HG02571 (cell line): ENCODE results near the gene ALKBH2.

Source experiments
- ATAC-seq: cut with Tn5 transposase; IDR thresholded peaks from one replicate; pipeline ENCODE4 v1.9.1; 2021; ENCODE audit warnings: mild to moderate bottlenecking, moderate library complexity; ENCODE audit not compliant: unreplicated experiment

The ALKBH2 gene

GRCh38 chr12:109114644-109115043 lies 21.4 kb upstream of the ALKBH2 start:
- ATAC-seq, result no peak

DNA sequence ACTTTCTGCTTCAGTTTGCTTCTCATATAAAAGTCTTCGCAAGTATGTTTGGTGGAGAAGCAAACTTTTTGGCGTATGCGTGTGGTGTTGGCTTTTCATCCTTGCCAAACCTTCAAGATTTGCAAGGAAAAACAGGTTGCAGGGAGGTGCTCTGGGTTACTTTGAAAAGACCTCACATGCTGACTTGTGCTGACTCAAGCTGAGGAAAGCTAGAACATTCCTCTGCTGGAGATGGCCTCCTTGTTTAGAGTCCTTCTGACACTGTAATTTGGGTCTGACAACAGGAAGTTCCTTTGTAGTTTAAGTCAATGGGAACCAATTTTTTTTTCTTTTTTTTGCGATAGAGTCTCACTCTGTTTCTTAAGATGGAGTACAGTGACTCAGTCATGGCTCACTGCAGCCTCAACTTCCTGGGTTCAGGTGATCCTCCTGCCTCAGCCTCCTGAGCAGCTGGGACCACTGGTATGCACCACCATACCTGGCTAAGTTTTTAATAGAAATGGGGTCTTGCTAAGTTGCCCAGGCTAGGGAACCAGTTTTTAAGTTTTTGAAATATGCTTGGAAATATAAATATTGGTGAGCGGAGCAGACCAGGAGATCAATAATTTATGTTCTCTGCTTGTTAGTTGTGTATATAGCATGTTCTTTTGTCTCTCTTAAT lies 20.5 kb upstream of the ALKBH2 start:
- no peak for ATAC-seq

DNA sequence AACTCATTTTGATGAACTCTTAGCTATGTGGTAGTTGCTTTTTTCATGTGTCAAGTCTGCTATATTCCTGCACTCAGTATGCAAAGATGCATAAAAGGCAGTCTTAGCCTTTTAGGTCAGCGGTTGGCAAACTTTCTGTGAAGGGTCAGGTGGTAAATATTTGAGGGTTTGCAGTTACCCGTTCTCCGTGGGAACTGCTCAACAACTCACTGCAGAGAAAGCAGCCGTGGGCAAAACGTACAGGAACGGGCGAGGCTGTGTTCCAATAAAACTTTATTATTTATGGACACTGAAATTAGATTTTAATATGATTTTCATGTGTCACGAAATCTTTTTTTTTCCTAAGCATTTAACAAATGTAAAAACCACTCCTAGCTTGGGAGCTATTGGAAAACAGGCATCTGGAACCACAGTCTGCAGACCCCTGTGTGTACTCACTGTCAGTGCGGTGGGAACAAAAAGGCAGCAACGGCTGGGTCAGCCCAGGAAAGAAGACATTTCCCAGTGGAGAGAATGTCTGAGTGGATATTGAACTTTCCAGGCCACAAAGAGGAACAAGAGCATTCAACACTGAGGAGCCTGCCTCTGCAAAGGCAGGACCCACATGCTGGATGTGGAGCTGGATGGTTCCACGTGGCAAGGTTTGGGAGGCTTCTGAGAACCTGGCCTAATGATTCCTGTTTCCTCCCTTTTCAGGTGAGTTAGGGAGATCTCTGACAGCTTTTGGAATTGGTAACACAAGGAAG lies 19.6 kb upstream of the ALKBH2 start:
- no peak for ATAC-seq

GRCh38 chr12:109110988-109111495 lies 17.8 kb upstream of the ALKBH2 start:
- peak; percentile 67 for ATAC-seq

GRCh38 chr12:109109746-109110350 lies 16.6 kb upstream of the ALKBH2 start:
- ATAC-seq, result no peak

DNA sequence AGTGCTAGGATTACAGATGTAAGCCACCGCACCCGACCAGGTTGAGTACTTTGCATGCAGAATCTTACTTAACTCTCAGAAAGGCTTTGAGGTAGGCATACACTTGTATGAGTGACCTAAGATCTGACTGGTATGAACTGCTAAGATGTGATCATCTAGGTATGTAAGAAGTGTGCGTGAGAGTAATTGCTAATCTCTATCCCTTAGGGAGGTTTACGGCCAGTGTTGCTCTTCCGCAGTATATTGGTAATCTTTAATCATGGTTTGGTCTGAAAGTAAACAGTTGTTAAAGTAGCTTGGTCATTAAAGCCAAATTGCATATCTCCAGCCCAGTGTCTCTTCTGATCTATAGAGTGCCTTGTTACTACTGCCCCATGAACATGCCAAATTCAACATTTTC lies 11.9 kb upstream of the ALKBH2 start:
- ATAC-seq, result no peak

DNA sequence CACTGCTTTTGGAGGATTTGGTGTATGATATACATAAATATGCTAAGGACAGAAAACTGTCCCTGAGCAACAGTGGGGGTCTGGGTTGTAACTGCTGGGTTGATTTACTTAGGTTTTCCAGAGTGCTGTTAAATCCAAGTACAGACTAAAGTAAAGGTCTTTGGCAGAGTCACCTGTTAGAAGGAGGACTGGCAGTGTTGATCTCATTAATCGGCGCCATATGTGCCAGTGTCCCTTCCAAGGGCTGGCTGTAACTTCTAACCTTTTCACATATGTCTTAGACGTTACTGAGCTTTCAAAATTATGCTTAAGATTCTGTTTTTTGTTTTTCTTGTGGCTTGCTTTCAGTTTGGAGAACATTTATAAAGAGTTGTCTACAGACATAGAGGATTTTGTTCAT lies 9.2 kb upstream of the ALKBH2 start:
- ATAC-seq, result no peak

- no peak for ATAC-seq
Observed at GRCh38 chr12:109100741-109101140, 7.5 kb upstream of the ALKBH2 start.

GRCh38 chr12:109099431-109100020 lies 6.3 kb upstream of the ALKBH2 start:
- ATAC-seq, result no peak

DNA sequence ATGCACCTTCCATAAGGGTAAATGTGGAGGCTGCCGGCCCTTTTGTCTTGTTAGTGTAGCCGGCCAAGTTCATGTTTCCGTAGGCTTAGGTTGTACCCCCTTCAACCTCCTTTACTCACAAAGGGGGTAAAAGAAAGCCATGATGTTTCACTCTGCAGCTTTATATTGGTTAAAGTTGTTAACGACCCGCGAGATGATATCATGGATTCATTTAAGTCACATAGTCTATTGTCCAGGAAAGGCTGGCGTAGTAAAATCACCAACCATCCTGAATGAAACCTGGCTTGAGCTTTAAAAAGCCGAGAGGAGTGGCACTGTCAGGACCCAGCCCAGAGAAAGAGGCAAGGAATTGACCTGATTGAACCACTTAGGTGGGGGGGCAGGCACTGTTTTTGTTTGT lies 5.4 kb upstream of the ALKBH2 start:
- ATAC-seq, result no peak

- ATAC-seq, result peak; percentile 27
Observed at GRCh38 chr12:109098183-109098604, 4.9 kb upstream of the ALKBH2 start.

DNA sequence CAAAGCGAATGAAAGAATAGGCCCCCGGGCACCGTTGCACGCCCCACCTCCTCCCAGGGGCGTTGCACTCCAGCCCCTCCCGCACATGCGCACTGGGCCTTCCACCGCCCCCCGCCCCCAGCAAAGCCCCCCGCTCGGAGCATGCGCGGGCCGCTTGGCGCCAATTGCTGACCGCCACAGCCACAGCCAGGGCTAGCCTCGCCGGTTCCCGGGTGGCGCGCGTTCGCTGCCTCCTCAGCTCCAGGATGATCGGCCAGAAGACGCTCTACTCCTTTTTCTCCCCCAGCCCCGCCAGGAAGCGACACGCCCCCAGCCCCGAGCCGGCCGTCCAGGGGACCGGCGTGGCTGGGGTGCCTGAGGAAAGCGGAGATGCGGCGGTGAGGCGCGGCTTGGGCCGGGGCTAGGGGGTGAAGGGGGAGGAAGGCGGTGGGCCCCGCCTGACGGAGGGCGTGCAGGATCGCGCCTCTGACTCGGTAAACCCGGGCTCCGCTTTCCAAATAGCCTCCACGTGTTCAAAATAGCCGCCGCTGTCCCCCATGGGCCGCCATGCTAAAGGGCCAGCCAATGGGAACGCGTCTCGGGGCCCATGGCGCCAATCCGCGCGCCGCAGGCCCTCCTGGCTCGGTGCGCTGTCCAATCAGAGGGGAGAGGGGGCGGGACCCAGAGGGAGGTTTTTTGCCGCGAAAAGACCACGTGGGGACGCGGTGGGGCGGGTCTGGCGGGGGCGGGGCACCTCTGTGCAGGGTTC lies 4.3 kb upstream of the ALKBH2 start, which contains the start of gene UNG:
Gene UNG, plus strand, starts transcription at position 163 of the 748 bp plus-strand sequence. Its CDS starts 83 bp downstream, at position 246.
- peak; percentile 87 for ATAC-seq

GRCh38 chr12:109097140-109097434 lies 3.8 kb upstream of the ALKBH2 start:
- no peak for ATAC-seq

- no peak for ATAC-seq
Observed at GRCh38 chr12:109092497-109093021, 713 bp downstream of the ALKBH2 start.

- ATAC-seq, result no peak
Observed at GRCh38 chr12:109089683-109090082, 3.6 kb downstream of the ALKBH2 start.

DNA sequence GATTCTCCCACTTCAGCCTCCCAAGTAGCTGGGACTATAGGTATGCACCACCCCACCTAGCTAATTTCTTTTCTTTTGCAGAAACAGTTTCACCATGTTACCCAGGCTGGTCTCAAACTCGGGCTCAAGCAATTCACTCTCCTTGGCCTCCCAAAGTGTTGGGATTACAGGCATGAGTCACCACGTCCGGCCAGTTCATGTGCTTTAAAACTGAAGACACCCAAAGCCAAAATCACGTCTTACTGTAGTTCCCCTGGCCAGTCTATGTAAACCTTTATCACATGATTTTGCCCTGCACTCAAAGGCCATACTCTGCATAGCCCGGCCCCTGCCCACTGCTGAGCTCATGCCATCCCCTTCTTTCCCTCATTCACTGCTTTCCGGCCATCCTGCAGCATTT lies 4.5 kb downstream of the ALKBH2 start:
- ATAC-seq, result no peak

GRCh38 chr12:109087250-109087649 lies 6.0 kb downstream of the ALKBH2 start:
- ATAC-seq, result no peak

- no peak for ATAC-seq
Observed at GRCh38 chr12:109085590-109085989, 7.7 kb downstream of the ALKBH2 start.

DNA sequence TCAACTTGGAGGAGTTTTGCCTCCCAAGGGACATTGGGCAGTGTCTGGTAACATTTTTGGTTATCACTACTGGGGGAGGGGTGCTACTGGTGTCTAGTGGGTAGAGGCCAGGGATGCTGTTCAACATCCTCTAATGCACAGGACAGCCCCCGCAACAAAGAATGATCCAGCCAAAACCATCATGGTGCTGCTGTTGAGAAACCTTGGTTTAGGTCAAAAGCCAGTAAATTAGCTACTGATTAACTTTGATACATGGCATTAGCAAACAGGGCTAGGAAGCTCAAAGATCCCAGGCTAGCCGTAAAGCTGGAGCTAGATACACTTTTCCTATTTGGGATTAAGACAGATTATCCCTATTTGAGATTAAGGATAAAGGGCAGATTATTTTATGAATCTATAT lies 8.8 kb downstream of the ALKBH2 start:
- no peak for ATAC-seq

GRCh38 chr12:109082751-109083150 lies 10.5 kb downstream of the ALKBH2 start:
- no peak for ATAC-seq

DNA sequence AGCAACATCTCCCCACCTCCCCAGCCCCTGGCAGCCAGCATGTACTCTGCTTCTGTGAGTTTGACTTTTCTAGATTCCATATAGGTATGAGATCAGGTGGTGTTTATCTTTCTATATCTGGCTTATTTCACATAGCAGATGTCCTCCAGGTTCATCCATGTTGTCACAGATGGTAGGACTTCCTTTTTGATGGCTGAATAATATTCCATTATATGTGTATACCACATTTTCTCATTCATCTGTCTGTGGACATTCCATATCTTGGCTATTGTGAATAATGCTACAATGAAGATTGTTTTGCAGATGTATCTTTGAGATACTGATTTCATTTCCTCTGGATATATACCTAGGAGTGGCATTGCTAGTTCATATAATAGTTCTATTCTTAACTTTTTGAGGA lies 18.4 kb downstream of the ALKBH2 start:
- no peak for ATAC-seq
